K562 (cell line): Measurements from ENCODE around the gene SKIDA1. TPM values are rescaled to one million over a fixed set of nuclear protein-coding genes. Genes with fewer than 3 reads are reported as not detected.

Source experiments
- ATAC-seq: fragments of 200-7000 bp; cut with Tn5 transposase; 3 replicates; pipeline ENCODE4 v1.9.1; 2020; ENCODE audit warnings: moderate library complexity
- BruUV-seq: library from RNA; stranded (reverse); fragments of 400-500 nt; replicated peaks from 2 replicates; lab custom pipeline; 2021; lab: Mats Ljungman, UMichigan
- CTCF ChIA-PET: fragments of 300-600 bp; formaldehyde crosslinking; extraction: SDS; loops from one replicate; lab custom pipeline; 2021; ENCODE audit warnings: low intra/inter-chr PET ratio; lab: Yijun Ruan, JAX
- POLR2A ChIA-PET: fragments of 300-600, 350-650 bp; sonication (Branson Sonifier 250); formaldehyde crosslinking; extraction: SDS; loops from one replicate; lab custom pipeline; 2021; ENCODE audit warnings: antibody characterized with exemption, inconsistent platforms; lab: Yijun Ruan, JAX
- DNase-seq, 4 experiments: peaks; one replicate each; pipeline versions ENCODE4 v3.0.0 to v3.0.0-alpha.2; 2011 to 2018; ENCODE audit warnings: low spot score in 3 of 4, mixed read lengths in 3 of 4; ENCODE audit errors: extremely low read depth in 1 of 4
- FAIRE-seq: peaks from 2 replicates; lab custom pipeline; 2011; peaks lifted over from hg19 to GRCh38; lab: Jason Lieb, UNC
- H2AFZ ChIP-seq: 2 replicates; pipeline ENCODE4 v1.6.0; 2011; ENCODE audit warnings: low read depth, low read length, control low read depth, inconsistent platforms
- H3K27ac ChIP-seq: fragments of 200-600 bp; 3 replicates; pipeline ENCODE4 v1.8.0; 2011; ENCODE audit warnings: low read depth, mild to moderate bottlenecking, control low read depth, inconsistent platforms, low read length, moderate library complexity, mixed read lengths; ENCODE audit errors: extremely low read depth
- H3K27me3 ChIP-seq, 2 experiments: fragments of 300-600 bp in 1 of 2; 2 replicates in 1 of 2; 3 replicates in 1 of 2; pipeline versions ENCODE4 v1.6.0 to v1.8.0; 2011; ENCODE audit warnings: inconsistent platforms in 2 of 2, low read length in 2 of 2, mild to moderate bottlenecking in 1 of 2, mixed read lengths in 1 of 2, moderate library complexity in 1 of 2; ENCODE audit not compliant: control insufficient read depth in 2 of 2, insufficient read depth in 2 of 2
- H3K36me3 ChIP-seq: fragments of 300-600 bp; 3 replicates; pipeline ENCODE4 v1.8.0; 2011; ENCODE audit warnings: mild to moderate bottlenecking, low read length, inconsistent platforms; ENCODE audit not compliant: control insufficient read depth, insufficient read depth
- H3K4me1 ChIP-seq, 2 experiments: fragments of 200-600 bp in 1 of 2; replicated peaks in 1 of 2; 2 replicates in 1 of 2; 3 replicates in 1 of 2; pipeline versions ENCODE4 v1.5.1 to v1.8.0; 2011; ENCODE audit warnings: inconsistent platforms in 2 of 2, low read length in 2 of 2, mild to moderate bottlenecking in 1 of 2, mixed read lengths in 1 of 2, moderate library complexity in 1 of 2; ENCODE audit not compliant: control insufficient read depth in 2 of 2, insufficient read depth in 2 of 2
- H3K4me2 ChIP-seq: 2 replicates; pipeline ENCODE4 v1.6.1; 2011; ENCODE audit warnings: low read length, control low read depth, inconsistent platforms, mixed read lengths; ENCODE audit not compliant: insufficient read depth
- H3K4me3 ChIP-seq: fragments of 200-600 bp; sonication (generic), shearing (Covaris generic); 2 replicates; pipeline ENCODE4 v1.5.1; 2016; ENCODE audit warnings: control low read depth, inconsistent platforms
- H3K79me2 ChIP-seq: fragments of 200-600 bp; 3 replicates; pipeline ENCODE4 v1.8.0; 2011; ENCODE audit warnings: low read length, inconsistent platforms; ENCODE audit not compliant: control insufficient read depth, insufficient read depth
- H3K9ac ChIP-seq, 2 experiments: 2 replicates each; pipeline versions ENCODE4 v1.6.0 to v1.6.1; 2011; ENCODE audit warnings: low read depth in 2 of 2, low read length in 2 of 2, control low read depth in 1 of 2, inconsistent platforms in 1 of 2, mild to moderate bottlenecking in 1 of 2, mixed read lengths in 1 of 2; ENCODE audit not compliant: insufficient read depth in 1 of 2
- H3K9me1 ChIP-seq: one replicate; pipeline ENCODE4 v1.6.0; 2011; ENCODE audit warnings: inconsistent platforms, mild to moderate bottlenecking, low read length, moderate library complexity; ENCODE audit not compliant: control insufficient read depth, insufficient read depth
- H3K9me3 ChIP-seq: replicated peaks from 2 replicates; pipeline ENCODE4 v1.5.1; 2011; ENCODE audit warnings: low read depth, low read length, inconsistent platforms; ENCODE audit not compliant: control insufficient read depth, insufficient read depth
- H4K20me1 ChIP-seq: replicated peaks from 2 replicates; pipeline ENCODE4 v1.6.1; 2011; ENCODE audit warnings: low read length, inconsistent platforms, mixed read lengths; ENCODE audit not compliant: control insufficient read depth, insufficient read depth
- ARHGAP35 ChIP-seq: fragments of 450-650 bp; IDR thresholded peaks from 2 replicates; pipeline ENCODE4 v1.6.1; 2018; ENCODE audit not compliant: partially characterized antibody
- MLLT1 ChIP-seq, 2 experiments: fragments of 450-650 bp; IDR thresholded peaks; 2 replicates each; pipeline ENCODE4 v1.6.1; 2016
- RFX5 ChIP-seq: IDR thresholded peaks from 2 replicates; pipeline ENCODE4 v1.6.1; 2011; ENCODE audit warnings: low read depth, mild to moderate bottlenecking, improper control_type of control experiment, low read length
- RHOXF2B ChIP-seq: fragments of 250-450 bp; sonication (Bioruptor Pico); conservative IDR thresholded peaks from 2 replicates; pipeline ENCODE4 v1.5.1; 2021
- SMARCE1 ChIP-seq: fragments of 450-650 bp; IDR thresholded peaks from 2 replicates; pipeline ENCODE4 v1.7.1; 2016; ENCODE audit warnings: mild to moderate bottlenecking
- TAF7 ChIP-seq: fragments of 450-650 bp; IDR thresholded peaks from 2 replicates; pipeline ENCODE4 v1.6.1; 2016; ENCODE audit warnings: missing genetic modification characterization, missing compliant biosample characterization
- ZNF551 ChIP-seq: fragments of 250-450 bp; sonication (Bioruptor Pico); IDR thresholded peaks from 2 replicates; pipeline ENCODE4 v1.5.0; 2021; ENCODE audit warnings: mild to moderate bottlenecking, moderate library complexity
- ZNF668 ChIP-seq: fragments of 250-450 bp; sonication (Bioruptor Pico); IDR thresholded peaks from 2 replicates; pipeline ENCODE4 v1.8.0; 2022; ENCODE audit warnings: mild to moderate bottlenecking, inconsistent platforms
- WGBS: fragments of 100-300 bp; shearing (Covaris generic); methylation state at CpG from one replicate; pipeline ENCODE4 v1.1.6; 2016; ENCODE audit warnings: low coverage, mixed read lengths; ENCODE audit not compliant: insufficient coverage; ENCODE audit errors: missing lambda C conversion rate; 5-methylcytosine and 5-hydroxymethylcytosine counted together
- in situ Hi-C: fragments of 300-500 bp; cut with MboI; formaldehyde crosslinking; loops from 4 replicates; pipeline ENCODE4 v1.15.0; 2018; ENCODE audit warnings: inconsistent platforms, mixed read lengths
- intact Hi-C: fragments of 100-400 bp; cut with micrococcal nuclease; formaldehyde crosslinking; loops from 2 replicates; pipeline ENCODE4 v1.14.2; 2022
- polyA plus RNA-seq, 8 experiments: library from polyadenylated mRNA; depleted of rRNA in 4 of 8; stranded (reverse) in 5 of 8; unstranded in 3 of 8; fragments of >200 nt; fragmentation: Nextera tagmentation in 2 of 8; fragmentation: Illumina TruSeq in 1 of 8; extraction: Ambion mirVana in 2 of 8; extraction: Trizol in 1 of 8; gene quantifications; 2 replicates each; pipeline versions ENCODE4 v1.2.1 to v1.2.3, GENCODE V29; 2011 to 2014; ENCODE audit warnings: inconsistent platforms in 1 of 8, missing spikeins in 1 of 8
- total RNA-seq, 7 experiments: library from RNA; depleted of rRNA in 6 of 7; stranded (reverse); fragments of >200 nt in 6 of 7; fragmentation: Illumina TruSeq in 2 of 7; extraction: Trizol in 2 of 7; gene quantifications; 2 replicates each; pipeline versions ENCODE4 v1.2.1 to v1.2.3, GENCODE V29; 2011 to 2021; ENCODE audit warnings: low replicate concordance in 1 of 7

The SKIDA1 gene
- total and polyA plus RNA-seq, 9 of the 15 experiments (the other 6 are each of a cell fraction or from before 2014, with no cell fraction given), result 0.05 to 1.1 (median 0.42) TPM

GRCh38 chr10:21500578-21500910 is 24.9 kb downstream of the SKIDA1 start (continued):
- no peak for TF ChIP-seq SMARCE1
- no peak for TF ChIP-seq TAF7 (tag)
- TF ChIP-seq ZNF551 (CRISPR knock-in tag), result no peak
- no peak for TF ChIP-seq ARHGAP35
- TF ChIP-seq ZNF668, result no peak
- no peak for TF ChIP-seq RFX5
- no peak for TF ChIP-seq MLLT1 (IDR thresholded peaks at IDR 0.05)
- TF ChIP-seq RHOXF2B (CRISPR knock-in tag), result no peak

- H2AFZ ChIP-seq, result no peak overlapping the region
- no peaks in the 10 kb centered on the region for H3K36me3 ChIP-seq
- ChIA-PET CTCF (no interaction called here), POLR2A (interaction anchor here (0.6 kb wide), 1 partner anchor 19 kb away, joined by 4 read pairs; no protein-coding TSS in a partner anchor)
- DNase-seq, result no peak
- H3K79me2 ChIP-seq, result no peaks in the 10 kb centered on the region
- FAIRE-seq, result no peak
- peaks cover 0 to 33% of the 10 kb centered on the region in 2 experiments; a peak in 3 of 5 replicates for H3K4me1 ChIP-seq
- H4K20me1 ChIP-seq, result no peaks in the 10 kb centered on the region
- H3K9me3 ChIP-seq, result no peaks in the 10 kb centered on the region; the same call in 1 of the 2 replicates
- H3K4me3 ChIP-seq, result no peak overlapping the region
- no peak overlapping the region for H3K9ac ChIP-seq
- 92% methylated on average over 34 of the region's 72 CpGs for WGBS
- H3K4me2 ChIP-seq, result no peak overlapping the region
- no peak overlapping the region for H3K27ac ChIP-seq
- in situ Hi-C loops (loop anchor here (25.0 kb wide), 1 partner anchor 437 kb away; no protein-coding TSS in a partner anchor), intact Hi-C loops (loop anchor here (5.0 to 10.0 kb wide), 3 partner anchors 32 to 452 kb away; partner anchors contain the start of gene MLLT10)
- H3K9me1 ChIP-seq, result no peaks in the 10 kb centered on the region
- no TSS peak for BruUV-seq
- H3K27me3 ChIP-seq, result no peaks in the 10 kb centered on the region
- no peak for ATAC-seq
Measured at GRCh38 chr10:21499701-21500577, 25.5 kb downstream of the SKIDA1 start.
